GM12878 (cell line): ENCODE results near the gene AP2B1. TPM values are rescaled to one million over a fixed set of nuclear protein-coding genes. Genes with fewer than 3 reads are reported as not detected.

Experiments used
- ASH2L ChIP-seq: fragments of 300-600, 200-600 bp; sonication (generic); IDR thresholded peaks from 2 replicates; pipeline ENCODE4 v1.6.1; 2017; ENCODE audit warnings: low read depth, mild to moderate bottlenecking, borderline replicate concordance
- BCLAF1 ChIP-seq: fragments of 450-650 bp; IDR thresholded peaks from 2 replicates; pipeline ENCODE4 v1.6.1; 2017; ENCODE audit warnings: antibody characterized with exemption, mild to moderate bottlenecking, moderate library complexity
- CBX5 ChIP-seq: sonication (generic); IDR thresholded peaks from 2 replicates; pipeline ENCODE4 v1.6.1; 2016; ENCODE audit warnings: low read depth, moderate library complexity, mild to moderate bottlenecking, inconsistent platforms
- E4F1 ChIP-seq: fragments of 450-650 bp; IDR thresholded peaks from 2 replicates; pipeline ENCODE4 v1.6.1; 2018; ENCODE audit warnings: borderline replicate concordance, mild to moderate bottlenecking; ENCODE audit not compliant: partially characterized antibody
- GABPA ChIP-seq: IDR thresholded peaks from 2 replicates; pipeline ENCODE4 v1.6.1; 2014; ENCODE audit warnings: antibody characterized with exemption, low read depth, mild to moderate bottlenecking, inconsistent platforms
- HDAC6 ChIP-seq: fragments of 200-600 bp; sonication (generic); IDR thresholded peaks from one replicate; pipeline ENCODE4 v1.8.0; 2017; ENCODE audit warnings: antibody characterized with exemption; ENCODE audit not compliant: unreplicated experiment
- IKZF1 ChIP-seq: fragments of 450-650 bp; conservative IDR thresholded peaks from 2 replicates; pipeline ENCODE4 v1.6.1; 2017; ENCODE audit warnings: antibody characterized with exemption, mild to moderate bottlenecking
- NFYA ChIP-seq: IDR thresholded peaks from 2 replicates; pipeline ENCODE4 v1.6.1; 2011; ENCODE audit warnings: low read depth, mild to moderate bottlenecking, low read length, improper control_type of control experiment, borderline replicate concordance
- PAX8 ChIP-seq: fragments of 450-650 bp; IDR thresholded peaks from 2 replicates; pipeline ENCODE4 v1.6.1; 2017; ENCODE audit warnings: mild to moderate bottlenecking, moderate library complexity
- PBX3 ChIP-seq: IDR thresholded peaks from 2 replicates; pipeline ENCODE4 v1.6.1; 2011; ENCODE audit warnings: mild to moderate bottlenecking, low read depth, low read length, moderate library complexity; ENCODE audit not compliant: insufficient replicate concordance
- PML ChIP-seq: IDR thresholded peaks from 2 replicates; pipeline ENCODE4 v1.6.1; 2012; ENCODE audit warnings: low read length, inconsistent platforms
- POLR2AphosphoS2 ChIP-seq: IDR thresholded peaks from 2 replicates; pipeline ENCODE4 v1.6.1; 2011; ENCODE audit warnings: low read depth, mild to moderate bottlenecking, low read length, improper control_type of control experiment, moderate library complexity
- RB1 ChIP-seq: fragments of 450-650 bp; formaldehyde crosslinking; IDR thresholded peaks from 2 replicates; pipeline ENCODE4 v1.6.1; 2017; ENCODE audit warnings: mild to moderate bottlenecking, borderline replicate concordance
- RUNX3 ChIP-seq: IDR thresholded peaks from 2 replicates; pipeline ENCODE4 v1.6.1; 2012; ENCODE audit warnings: low read length, inconsistent platforms
- SIX5 ChIP-seq: IDR thresholded peaks from 2 replicates; pipeline ENCODE4 v1.6.1; 2011; ENCODE audit warnings: mild to moderate bottlenecking, low read depth, low read length, moderate library complexity; ENCODE audit not compliant: severe bottlenecking
- SPI1 ChIP-seq: IDR thresholded peaks from 2 replicates; pipeline ENCODE4 v1.6.1; 2011; ENCODE audit warnings: low read depth, mild to moderate bottlenecking, low read length, moderate library complexity, borderline replicate concordance; ENCODE audit not compliant: insufficient read depth
- SREBF2 ChIP-seq: IDR thresholded peaks from 2 replicates; pipeline ENCODE4 v1.6.1; 2012; ENCODE audit warnings: mild to moderate bottlenecking, low read length
- ZBTB40 ChIP-seq: fragments of 450-650 bp; IDR thresholded peaks from 2 replicates; pipeline ENCODE4 v1.6.1; 2016; ENCODE audit warnings: mild to moderate bottlenecking, moderate library complexity, borderline replicate concordance
- polyA plus RNA-seq, 11 experiments: library from polyadenylated mRNA; depleted of rRNA in 4 of 11; unstranded in 6 of 11; stranded (reverse) in 5 of 11; fragments of >200 nt; fragmentation: Nextera tagmentation in 4 of 11; fragmentation: Illumina TruSeq in 1 of 11; extraction: Ambion mirVana in 4 of 11; extraction: Trizol in 1 of 11; gene quantifications; 1 replicate in 1 of 11; 2 replicates in 10 of 11; pipeline versions ENCODE4 v1.2.1 to v1.2.3, GENCODE V29; 2011 to 2016; ENCODE audit warnings: inconsistent platforms in 2 of 11, missing spikeins in 2 of 11, low read depth in 1 of 11
- total RNA-seq, 4 experiments: library from RNA; depleted of rRNA in 3 of 4; stranded (reverse); fragments of >200 nt in 3 of 4; fragmentation: Illumina TruSeq in 1 of 4; extraction: Trizol in 1 of 4; gene quantifications; 2 replicates each; pipeline versions ENCODE4 v1.2.1 to v1.2.3, GENCODE V29; 2013 to 2021

The AP2B1 gene
- total and polyA plus RNA-seq, 10 of the 15 experiments (the other 5 are each of a cell fraction or from before 2014, with no cell fraction given): 18.6 to 112 (median 53.9) TPM

- TF ChIP-seq NFYA: no peak
- TF ChIP-seq CBX5: no peak
- no peak for TF ChIP-seq SREBF2
- no peak for TF ChIP-seq PAX8
- no peak for TF ChIP-seq HDAC6
- TF ChIP-seq SIX5: peak; percentile 87
- TF ChIP-seq RB1: no peak; the same call in 1 of the 2 replicates
- TF ChIP-seq ASH2L: 0 out of 2 replicates have a peak, but pooled peaks have one; percentile 71
- TF ChIP-seq RUNX3: peak; percentile 78
- TF ChIP-seq ZBTB40: peak; percentile 80
- TF ChIP-seq POLR2AphosphoS2: no peak
- peak; percentile 10 for TF ChIP-seq PBX3
- peak; percentile 49 for TF ChIP-seq E4F1
- TF ChIP-seq SPI1: no peak
- no peak for TF ChIP-seq BCLAF1
- TF ChIP-seq PML: peak; percentile 81; the same call in 1 of the 2 replicates
- peak; percentile 81 for TF ChIP-seq GABPA
- peak; percentile 92 for TF ChIP-seq IKZF1
Observed at GRCh38 chr17:35587074-35587961, at the start of gene AP2B1 (continued).
